ENCODE results near the gene SNED1. TPM values are rescaled to one million over a fixed set of nuclear protein-coding genes. Genes with fewer than 3 reads are reported as not detected.

SNED1 gene
- total RNA-seq, 1 donor: 8.2 TPM

DNA sequence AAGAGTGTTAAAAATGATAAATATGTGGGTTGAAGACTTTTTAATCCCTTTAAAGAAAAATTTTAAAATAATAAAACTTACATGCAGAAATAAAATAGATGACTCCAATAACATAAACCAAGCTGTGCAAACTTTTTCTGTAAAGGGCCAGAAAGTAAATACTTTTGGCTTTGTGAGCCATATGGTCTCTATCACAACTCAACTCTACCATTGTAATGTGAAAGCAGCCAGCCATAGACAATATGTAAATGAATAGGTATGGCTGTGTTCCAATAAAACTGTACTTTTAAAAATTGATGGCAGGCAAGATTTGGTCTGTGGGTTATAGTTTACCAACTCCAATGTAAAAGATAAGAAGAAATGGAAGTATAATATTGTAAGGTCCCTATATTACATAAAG, 45.2 kb downstream of the SNED1 start:
- H3K4me1 ChIP-seq (ENCODE audit: insufficient read depth, low read length): peaks cover 2% of the 10 kb centered on the region
- no peak overlapping the region for H3K4me3 ChIP-seq (ENCODE audit: low read length)
- H3K27me3 ChIP-seq (ENCODE audit: insufficient read depth, low read length): no peaks in the 10 kb centered on the region
- H3K9me3 ChIP-seq (ENCODE audit: low read depth, low read length): peaks cover 6% of the 10 kb centered on the region

DNA sequence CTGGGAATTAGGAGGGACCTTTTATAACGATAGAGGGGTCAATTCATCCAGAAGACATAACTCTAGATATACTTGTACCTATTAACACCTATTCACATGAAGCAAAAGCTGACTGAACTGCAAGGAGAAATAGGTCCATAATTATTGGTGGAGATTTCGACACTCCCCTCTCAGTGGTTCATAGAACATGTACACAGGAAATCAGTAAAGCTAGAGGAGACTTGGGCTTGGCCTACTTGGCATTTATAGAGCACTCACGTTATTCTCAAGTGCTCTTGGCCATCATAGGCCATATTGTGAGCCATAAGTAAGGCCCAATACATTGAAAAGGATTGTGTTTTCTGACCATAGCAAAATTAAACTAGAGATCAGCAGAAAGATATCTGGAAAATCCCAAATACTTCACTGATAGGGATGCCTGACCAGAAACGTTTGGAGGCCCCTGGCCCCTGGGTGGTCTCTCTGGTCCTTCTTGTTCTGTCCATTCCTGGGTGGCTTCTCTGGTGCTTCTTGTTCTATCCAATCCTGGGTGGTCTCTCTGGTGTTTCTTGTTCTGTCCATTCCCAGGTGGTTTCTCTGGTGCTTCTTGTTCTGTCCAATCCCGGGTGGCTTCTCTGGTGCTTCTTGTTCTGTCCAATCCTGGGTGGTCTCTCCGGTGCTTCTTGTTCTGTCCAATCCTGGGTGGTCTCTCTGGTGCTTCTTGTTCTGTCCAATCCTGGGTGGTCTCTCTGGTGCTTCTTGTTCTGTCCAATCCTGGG, 49.0 kb downstream of the SNED1 start:
- Histone ChIP-seq H3K4me3 (ENCODE audit: low read length) (no peak overlapping the region), H3K27me3 (ENCODE audit: insufficient read depth, low read length) (no peaks in the 10 kb centered on the region), H3K4me1 (ENCODE audit: insufficient read depth, low read length) (no peaks in the 10 kb centered on the region), H3K9me3 (ENCODE audit: low read depth, low read length) (peaks cover 6% of the 10 kb centered on the region)

DNA sequence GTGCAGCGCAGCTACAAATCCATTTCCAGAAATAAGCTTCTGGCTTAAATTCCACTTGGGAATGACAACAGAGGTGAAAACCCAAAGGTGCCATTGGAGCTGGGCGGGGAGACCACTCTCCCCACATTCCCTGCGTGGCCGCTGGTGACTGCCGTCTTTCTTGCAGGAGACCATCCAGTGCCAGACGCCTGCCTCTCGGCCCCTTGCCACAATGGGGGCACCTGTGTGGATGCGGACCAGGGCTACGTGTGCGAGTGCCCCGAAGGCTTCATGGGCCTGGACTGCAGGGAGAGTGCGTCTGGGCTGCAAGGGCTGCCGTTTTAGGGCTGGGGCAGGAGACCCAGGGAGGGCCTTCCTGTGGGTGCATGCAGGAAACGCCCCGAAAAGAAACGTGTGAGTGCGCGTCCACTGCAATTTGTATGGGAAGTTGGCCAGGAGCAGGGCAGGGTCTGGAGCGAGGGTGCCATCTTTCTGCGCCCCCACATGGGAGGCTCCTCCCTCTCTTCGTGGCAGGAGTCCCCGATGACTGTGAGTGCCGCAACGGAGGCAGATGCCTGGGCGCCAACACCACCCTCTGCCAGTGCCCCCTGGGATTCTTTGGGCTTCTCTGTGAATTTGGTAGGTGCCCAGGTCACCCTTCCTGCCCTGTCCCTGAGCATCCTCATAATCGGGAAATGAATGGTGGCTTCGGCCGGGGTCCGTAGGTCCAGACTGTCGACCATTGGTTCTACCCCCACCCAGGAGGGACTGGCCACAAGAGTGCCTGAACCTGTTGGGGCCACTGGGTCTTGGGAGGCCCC, 49.9 kb downstream of the SNED1 start:
- Histone ChIP-seq H3K9me3 (ENCODE audit: low read depth, low read length) (peaks cover 6% of the 10 kb centered on the region), H3K4me3 (ENCODE audit: low read length) (no peak overlapping the region), H3K27me3 (ENCODE audit: insufficient read depth, low read length) (no peaks in the 10 kb centered on the region), H3K4me1 (ENCODE audit: insufficient read depth, low read length) (no peaks in the 10 kb centered on the region)

DNA sequence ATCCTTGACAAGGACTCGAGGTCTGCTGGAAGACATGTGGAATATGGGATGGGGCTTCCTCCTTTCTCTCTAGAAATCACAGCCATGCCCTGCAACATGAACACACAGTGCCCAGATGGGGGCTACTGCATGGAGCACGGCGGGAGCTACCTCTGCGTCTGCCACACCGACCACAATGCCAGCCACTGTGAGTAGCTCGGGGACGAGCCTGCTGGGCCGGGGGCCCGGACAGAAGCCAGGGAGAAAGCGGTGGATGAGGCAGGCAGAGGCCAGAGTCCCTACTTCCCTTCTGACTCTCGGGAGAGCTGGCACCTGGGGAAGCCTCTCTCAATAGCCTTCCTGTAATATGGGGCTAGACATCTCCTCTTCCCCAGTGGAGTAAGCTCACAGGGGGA, 50.5 kb downstream of the SNED1 start:
- H3K9me3 ChIP-seq (ENCODE audit: low read depth, low read length): peaks cover 6% of the 10 kb centered on the region
- no peak overlapping the region for H3K4me3 ChIP-seq (ENCODE audit: low read length)
- H3K4me1 ChIP-seq (ENCODE audit: insufficient read depth, low read length): no peaks in the 10 kb centered on the region
- no peaks in the 10 kb centered on the region for H3K27me3 ChIP-seq (ENCODE audit: insufficient read depth, low read length)

DNA sequence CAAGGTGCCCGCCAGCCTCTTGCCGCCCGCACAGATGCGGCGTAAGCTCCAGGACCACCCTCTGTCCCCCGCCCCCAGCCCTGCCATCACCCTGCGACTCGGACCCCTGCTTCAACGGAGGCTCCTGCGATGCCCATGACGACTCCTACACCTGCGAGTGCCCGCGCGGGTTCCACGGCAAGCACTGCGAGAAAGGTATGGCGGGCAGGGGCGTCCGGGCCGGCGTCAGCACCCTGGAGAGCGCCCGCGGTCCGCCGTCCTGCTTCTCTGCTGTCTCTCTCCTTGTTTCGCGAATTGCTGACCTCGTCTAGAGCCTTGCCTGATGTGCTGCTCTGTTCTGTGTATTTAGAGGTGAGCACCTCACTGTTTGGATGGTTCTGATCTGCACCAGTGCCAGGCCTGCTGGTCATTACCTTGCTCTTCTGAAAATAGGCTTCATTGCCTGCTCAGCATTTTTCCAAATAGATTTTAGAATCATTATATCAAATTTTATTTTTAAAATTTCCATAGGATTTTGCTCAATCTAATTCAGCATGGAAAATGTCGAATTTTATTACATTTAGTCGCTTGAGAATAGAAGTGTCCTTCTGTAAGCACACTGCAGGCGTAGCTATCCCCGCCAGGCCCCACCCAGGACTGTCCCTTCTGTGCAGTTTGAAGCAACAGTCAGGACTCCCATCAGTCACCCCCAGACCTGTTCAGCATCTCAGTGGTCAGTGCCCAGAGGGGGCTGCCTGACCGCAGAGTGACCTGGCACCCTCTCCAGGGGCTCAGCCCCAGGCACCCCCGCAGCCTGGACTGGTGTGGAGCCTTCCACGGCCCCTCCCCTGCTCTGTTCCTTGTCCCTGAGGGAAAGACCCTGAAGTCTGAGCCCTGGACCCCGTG, 51.6 kb downstream of the SNED1 start:
- peaks cover 6% of the 10 kb centered on the region for H3K9me3 ChIP-seq (ENCODE audit: low read depth, low read length)
- H3K4me1 ChIP-seq (ENCODE audit: insufficient read depth, low read length): no peaks in the 10 kb centered on the region
- no peaks in the 10 kb centered on the region for H3K27me3 ChIP-seq (ENCODE audit: insufficient read depth, low read length)
- no peak overlapping the region for H3K4me3 ChIP-seq (ENCODE audit: low read length)

DNA sequence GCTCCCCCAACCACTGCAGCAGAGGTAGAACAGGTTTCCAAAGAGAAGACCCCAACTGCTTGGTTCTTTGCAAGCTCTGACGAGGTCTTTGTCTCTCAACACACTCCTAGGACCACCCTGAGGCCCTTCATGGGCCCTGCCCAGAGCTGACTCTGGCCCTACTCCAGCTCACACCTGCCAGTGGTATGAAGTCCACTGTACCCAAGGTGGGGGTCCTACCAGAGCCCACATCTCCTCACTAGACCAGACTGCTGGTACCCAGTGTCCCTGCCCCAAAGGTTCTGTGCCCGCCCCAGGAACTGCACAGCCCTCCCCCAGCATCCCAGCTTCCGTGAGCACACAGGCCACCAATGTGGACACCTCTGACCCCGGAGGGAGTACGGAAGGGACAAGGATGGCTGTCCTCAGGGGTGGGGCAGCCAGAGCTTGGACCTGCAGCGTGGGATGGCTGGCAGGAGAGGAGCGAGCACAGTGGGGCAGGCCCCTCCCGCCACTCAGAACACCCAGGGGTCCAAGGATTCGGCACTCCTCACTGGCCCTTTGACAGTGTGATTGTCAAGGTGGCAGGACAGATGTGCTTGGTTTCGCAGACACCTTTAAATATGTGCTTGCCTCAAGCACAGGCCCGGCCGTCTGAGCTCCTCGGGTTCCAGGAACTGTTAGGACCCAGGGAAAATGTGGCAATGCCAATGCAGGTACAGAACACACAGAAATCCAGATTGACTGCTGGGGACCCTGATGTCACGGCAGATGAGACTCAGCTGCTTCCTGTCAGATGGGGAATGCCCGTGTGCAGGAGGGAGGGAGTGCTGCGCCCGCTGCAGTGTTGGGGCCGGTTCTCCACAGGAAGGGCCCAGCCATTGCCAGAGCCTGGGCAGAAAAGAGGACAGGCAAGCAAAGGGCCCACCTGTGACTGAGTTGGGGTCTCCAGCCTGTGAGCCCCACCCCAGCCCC, 52.5 kb downstream of the SNED1 start:
- H3K27me3 ChIP-seq (ENCODE audit: insufficient read depth, low read length): no peaks in the 10 kb centered on the region
- no peak overlapping the region for H3K4me3 ChIP-seq (ENCODE audit: low read length)
- H3K4me1 ChIP-seq (ENCODE audit: insufficient read depth, low read length): no peaks in the 10 kb centered on the region
- peaks cover 4% of the 10 kb centered on the region for H3K9me3 ChIP-seq (ENCODE audit: low read depth, low read length)

DNA sequence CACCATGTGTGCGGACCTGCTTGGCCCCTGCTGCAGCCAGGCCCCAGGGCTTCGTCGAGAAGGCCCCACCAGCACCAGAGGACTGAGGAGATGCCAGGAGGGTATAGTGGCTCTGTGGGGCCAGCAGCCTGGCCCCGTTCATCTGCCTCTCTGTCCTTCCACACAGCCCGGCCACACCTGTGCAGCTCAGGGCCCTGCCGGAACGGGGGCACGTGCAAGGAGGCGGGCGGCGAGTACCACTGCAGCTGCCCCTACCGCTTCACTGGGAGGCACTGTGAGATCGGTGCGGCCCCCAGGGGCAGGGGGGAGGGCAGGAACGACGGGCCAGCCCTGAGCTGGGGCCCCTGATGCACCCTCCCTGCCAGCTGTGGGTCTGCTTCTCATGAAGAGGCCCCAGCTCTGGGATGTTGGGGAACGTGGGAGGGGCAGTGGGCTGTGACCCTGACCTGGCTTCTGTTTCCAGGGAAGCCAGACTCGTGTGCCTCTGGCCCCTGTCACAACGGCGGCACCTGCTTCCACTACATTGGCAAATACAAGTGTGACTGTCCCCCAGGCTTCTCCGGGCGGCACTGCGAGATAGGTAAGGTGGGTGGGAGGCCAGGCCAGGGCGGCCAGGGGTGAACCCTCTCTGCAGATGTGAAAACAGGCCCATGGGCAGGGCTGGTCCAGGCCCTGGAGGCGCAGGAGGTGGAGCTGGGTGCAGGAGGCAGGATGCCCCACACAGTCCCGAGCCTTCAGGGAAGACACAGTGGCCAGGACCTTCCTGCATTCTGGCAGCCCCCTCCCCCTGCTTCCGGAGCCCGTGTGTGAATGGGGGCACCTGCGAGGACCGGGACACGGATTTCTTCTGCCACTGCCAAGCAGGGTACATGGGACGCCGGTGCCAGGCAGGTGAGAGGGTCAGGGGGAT, 53.4 kb downstream of the SNED1 start:
- Histone ChIP-seq H3K4me3 (ENCODE audit: low read length) (no peak overlapping the region), H3K27me3 (ENCODE audit: insufficient read depth, low read length) (no peaks in the 10 kb centered on the region), H3K9me3 (ENCODE audit: low read depth, low read length) (no peaks in the 10 kb centered on the region), H3K4me1 (ENCODE audit: insufficient read depth, low read length) (no peaks in the 10 kb centered on the region)

DNA sequence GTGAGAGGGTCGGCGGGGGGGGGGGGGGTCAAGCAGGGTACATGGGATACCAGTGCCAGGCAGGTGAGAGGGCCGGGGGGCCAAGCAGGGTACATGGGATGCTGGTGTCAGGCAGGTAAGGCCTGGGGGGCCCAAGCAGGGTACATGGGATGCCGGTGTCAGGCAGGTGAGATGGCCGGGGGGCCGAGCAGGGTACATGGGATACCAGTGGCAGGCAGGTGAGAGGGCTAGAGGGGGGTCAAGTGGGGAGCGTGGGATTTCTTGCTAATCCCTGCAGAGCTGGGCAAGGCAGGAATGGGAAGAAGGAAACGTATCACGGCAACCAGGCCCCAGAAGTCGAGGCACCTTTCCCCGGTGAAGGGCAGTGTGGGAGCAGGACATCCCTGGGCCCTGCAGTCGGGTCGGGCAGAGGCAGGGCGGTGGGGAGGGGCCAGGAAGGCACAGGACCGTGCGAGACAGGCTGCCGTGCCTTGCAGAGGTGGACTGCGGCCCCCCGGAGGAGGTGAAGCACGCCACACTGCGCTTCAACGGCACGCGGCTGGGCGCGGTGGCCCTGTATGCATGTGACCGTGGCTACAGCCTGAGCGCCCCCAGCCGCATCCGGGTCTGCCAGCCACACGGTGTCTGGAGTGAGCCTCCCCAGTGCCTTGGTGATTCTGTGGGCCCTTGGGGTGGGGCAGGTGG, 54.4 kb downstream of the SNED1 start:
- Histone ChIP-seq H3K9me3 (ENCODE audit: low read depth, low read length) (no peaks in the 10 kb centered on the region), H3K4me1 (ENCODE audit: insufficient read depth, low read length) (no peaks in the 10 kb centered on the region), H3K27me3 (ENCODE audit: insufficient read depth, low read length) (no peaks in the 10 kb centered on the region), H3K4me3 (ENCODE audit: low read length) (no peak overlapping the region)

DNA sequence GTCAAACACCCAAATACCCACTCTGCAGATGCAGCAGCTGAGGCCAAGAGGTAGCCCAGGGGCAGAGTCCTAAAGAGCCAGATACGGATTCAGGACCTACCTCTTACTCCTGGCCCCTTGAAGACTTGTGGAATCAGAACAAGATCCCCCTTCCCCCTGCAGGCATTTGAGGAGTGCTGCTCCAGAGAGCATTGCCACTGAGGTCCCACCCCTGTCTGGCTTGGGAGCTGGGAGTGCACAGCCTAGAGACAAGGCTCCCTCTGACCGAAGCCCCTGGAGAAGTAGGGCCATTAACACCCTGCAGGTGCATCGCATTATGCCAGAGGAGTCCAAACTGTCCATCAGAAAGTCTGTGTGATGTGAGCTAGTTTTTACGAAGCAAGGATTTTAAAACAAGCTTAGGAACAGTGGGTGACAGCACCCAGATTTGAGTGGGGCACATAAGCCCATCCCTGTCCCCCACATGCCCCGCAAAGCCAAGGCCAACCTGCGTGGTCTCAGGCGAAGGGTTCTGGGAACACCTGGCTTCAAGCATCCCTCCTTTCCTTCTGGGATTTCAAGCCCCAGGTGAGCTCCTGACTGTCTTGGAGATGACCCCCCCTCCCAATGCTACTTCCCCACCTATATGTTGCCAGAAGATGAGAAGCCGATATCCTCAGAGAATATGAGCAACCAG, 55.3 kb downstream of the SNED1 start:
- no peak overlapping the region for H3K4me3 ChIP-seq (ENCODE audit: low read length)

DNA sequence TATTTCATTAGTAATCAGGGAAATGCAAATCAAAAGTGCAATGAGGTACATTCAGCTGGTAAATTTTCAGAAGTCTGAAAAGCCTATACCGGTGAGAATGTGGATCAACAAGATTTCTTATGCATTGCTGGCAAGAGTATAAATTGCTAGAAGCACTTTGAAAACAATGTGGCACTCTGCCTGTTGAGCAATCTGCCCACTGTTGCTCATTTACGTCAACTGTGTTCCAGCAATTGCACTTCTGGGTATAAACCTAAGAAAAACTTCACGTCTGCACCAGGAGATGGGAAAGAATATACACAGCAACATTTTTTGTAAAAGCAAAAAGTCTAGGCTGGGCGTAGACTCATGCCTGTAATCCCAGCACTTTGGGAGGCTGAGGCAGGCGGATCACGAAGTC, 62.9 kb downstream of the SNED1 start:
- H3K4me1 ChIP-seq (ENCODE audit: insufficient read depth, low read length): no peaks in the 10 kb centered on the region
- no peaks in the 10 kb centered on the region for H3K9me3 ChIP-seq (ENCODE audit: low read depth, low read length)
- no peak overlapping the region for H3K4me3 ChIP-seq (ENCODE audit: low read length)
- no peaks in the 10 kb centered on the region for H3K27me3 ChIP-seq (ENCODE audit: insufficient read depth, low read length)

More for the DNA sequence above, 55.3 kb downstream of the SNED1 start:
- Histone ChIP-seq H3K9me3 (ENCODE audit: low read depth, low read length) (no peaks in the 10 kb centered on the region), H3K27me3 (ENCODE audit: insufficient read depth, low read length) (no peaks in the 10 kb centered on the region), H3K4me1 (ENCODE audit: insufficient read depth, low read length) (no peaks in the 10 kb centered on the region)

DNA sequence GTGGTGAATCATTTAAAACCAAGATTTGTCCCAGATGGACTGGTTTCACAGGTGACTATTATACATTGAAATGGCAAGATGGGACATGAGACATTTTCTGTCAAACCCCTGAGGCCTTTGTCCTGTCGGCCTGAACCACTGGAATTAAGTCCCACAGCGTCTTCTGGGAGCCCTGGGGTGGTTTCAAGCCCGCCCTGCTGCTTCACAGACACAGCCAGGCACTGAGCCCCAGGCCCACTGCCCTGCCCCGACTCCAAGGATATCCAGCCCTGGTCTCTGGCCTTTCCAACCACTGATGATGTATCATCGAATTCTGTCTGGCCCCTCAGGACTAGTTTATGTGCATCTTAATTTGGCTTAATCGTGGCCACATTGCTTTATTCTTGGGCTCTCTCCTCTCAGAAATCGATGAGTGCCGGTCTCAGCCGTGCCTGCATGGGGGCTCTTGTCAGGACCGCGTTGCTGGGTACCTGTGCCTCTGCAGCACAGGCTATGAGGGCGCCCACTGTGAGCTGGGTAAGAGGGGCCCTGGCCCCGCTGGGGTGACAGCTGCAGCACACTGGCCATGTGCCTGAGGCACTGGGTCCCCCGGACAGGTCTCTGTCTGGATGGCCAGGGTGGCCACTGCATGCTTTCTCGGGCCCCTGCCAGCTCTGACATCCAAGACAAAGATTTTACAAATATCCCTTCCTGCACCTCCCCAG, 64.1 kb downstream of the SNED1 start:
- no peaks in the 10 kb centered on the region for H3K27me3 ChIP-seq (ENCODE audit: insufficient read depth, low read length)
- H3K4me1 ChIP-seq (ENCODE audit: insufficient read depth, low read length): no peaks in the 10 kb centered on the region

DNA sequence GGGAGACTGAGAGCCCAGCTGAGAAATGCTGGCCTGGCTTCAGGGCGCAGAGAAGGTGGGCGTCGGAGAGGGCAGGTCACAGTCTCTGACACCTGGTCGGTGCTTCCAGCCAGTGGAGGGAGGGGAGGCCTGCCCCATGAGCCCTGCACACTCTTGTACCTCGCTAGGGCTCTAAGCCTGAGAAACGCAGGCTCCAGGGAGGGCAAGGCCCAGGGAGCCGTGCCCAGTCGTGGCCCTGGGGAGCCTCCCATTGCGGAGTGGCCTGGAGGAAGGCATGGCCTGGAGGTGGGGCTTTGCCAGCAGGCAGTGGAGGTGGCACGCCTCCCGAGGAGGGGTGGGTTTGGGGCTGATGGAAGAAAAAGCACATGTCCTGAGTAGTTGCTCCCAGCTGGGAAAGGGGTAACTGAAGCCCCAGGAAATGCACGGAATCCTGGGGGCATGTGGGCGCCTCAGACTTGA, 64.7 kb downstream of the SNED1 start:
- Histone ChIP-seq H3K4me1 (ENCODE audit: insufficient read depth, low read length) (no peaks in the 10 kb centered on the region), H3K9me3 (ENCODE audit: low read depth, low read length) (no peaks in the 10 kb centered on the region), H3K27me3 (ENCODE audit: insufficient read depth, low read length) (no peaks in the 10 kb centered on the region), H3K4me3 (ENCODE audit: low read length) (no peak overlapping the region)

More for the DNA sequence above, 64.1 kb downstream of the SNED1 start:
- Histone ChIP-seq H3K4me3 (ENCODE audit: low read length) (no peak overlapping the region), H3K9me3 (ENCODE audit: low read depth, low read length) (no peaks in the 10 kb centered on the region)

Measured in mononuclear cell (primary cell).